HG02840 (cell line): ENCODE results near the gene TNFRSF4.
"Not testable (repeated sequence)": the region's sequence is repeated elsewhere in the genome, so short reads cannot be mapped to it uniquely, and the experiment has no call there.

Experiments
- ATAC-seq: cut with Tn5 transposase; IDR thresholded peaks from one replicate; pipeline ENCODE4 v1.9.1; 2021; ENCODE audit warnings: mild to moderate bottlenecking, moderate library complexity, moderate number of reproducible peaks; ENCODE audit not compliant: unreplicated experiment, low FRiP score

Gene TNFRSF4

GRCh38 chr1:1185101-1185765 lies 28.7 kb downstream of the TNFRSF4 start:
- ATAC-seq = no peak

- no peak for ATAC-seq
Measured at GRCh38 chr1:1183833-1184775, 29.8 kb downstream of the TNFRSF4 start.

- ATAC-seq = no peak
Measured at GRCh38 chr1:1183221-1183747, 30.7 kb downstream of the TNFRSF4 start.

GRCh38 chr1:1182491-1183220 lies 31.3 kb downstream of the TNFRSF4 start:
- no peak for ATAC-seq

- no peak for ATAC-seq
Measured at GRCh38 chr1:1181938-1182410, 32.0 kb downstream of the TNFRSF4 start.

GRCh38 chr1:1181129-1181937 lies 32.6 kb downstream of the TNFRSF4 start:
- ATAC-seq = no peak

- no peak for ATAC-seq
Measured at GRCh38 chr1:1179983-1180861, 33.7 kb downstream of the TNFRSF4 start.

GRCh38 chr1:1179346-1179982 lies 34.5 kb downstream of the TNFRSF4 start:
- ATAC-seq = no peak

- no peak for ATAC-seq
Measured at GRCh38 chr1:1178794-1179331, 35.1 kb downstream of the TNFRSF4 start.

GRCh38 chr1:1177452-1178206 lies 36.3 kb downstream of the TNFRSF4 start:
- no peak for ATAC-seq

- ATAC-seq = no peak
Measured at GRCh38 chr1:1176931-1177330, 37.0 kb downstream of the TNFRSF4 start.

GRCh38 chr1:1176063-1176761 lies 37.7 kb downstream of the TNFRSF4 start:
- ATAC-seq = not testable (repeated sequence)

GRCh38 chr1:1175221-1176062 lies 38.5 kb downstream of the TNFRSF4 start:
- no peak for ATAC-seq

- no peak for ATAC-seq
Measured at GRCh38 chr1:1173793-1174415, 40.0 kb downstream of the TNFRSF4 start, which contains the start of gene TTLL10. Gene TTLL10, plus strand, starts transcription at chr1:1173880. Its CDS starts 5,336 bp downstream, at chr1:1179216.

- ATAC-seq = no peak
Measured at GRCh38 chr1:1173061-1173792, 40.7 kb downstream of the TNFRSF4 start.
